HG02840 (cell line): Measurements from ENCODE around the gene RGS12.

Source experiments
- ATAC-seq: cut with Tn5 transposase; IDR thresholded peaks from one replicate; pipeline ENCODE4 v1.9.1; 2021; ENCODE audit warnings: mild to moderate bottlenecking, moderate library complexity, moderate number of reproducible peaks; ENCODE audit not compliant: unreplicated experiment, low FRiP score

Gene RGS12

DNA sequence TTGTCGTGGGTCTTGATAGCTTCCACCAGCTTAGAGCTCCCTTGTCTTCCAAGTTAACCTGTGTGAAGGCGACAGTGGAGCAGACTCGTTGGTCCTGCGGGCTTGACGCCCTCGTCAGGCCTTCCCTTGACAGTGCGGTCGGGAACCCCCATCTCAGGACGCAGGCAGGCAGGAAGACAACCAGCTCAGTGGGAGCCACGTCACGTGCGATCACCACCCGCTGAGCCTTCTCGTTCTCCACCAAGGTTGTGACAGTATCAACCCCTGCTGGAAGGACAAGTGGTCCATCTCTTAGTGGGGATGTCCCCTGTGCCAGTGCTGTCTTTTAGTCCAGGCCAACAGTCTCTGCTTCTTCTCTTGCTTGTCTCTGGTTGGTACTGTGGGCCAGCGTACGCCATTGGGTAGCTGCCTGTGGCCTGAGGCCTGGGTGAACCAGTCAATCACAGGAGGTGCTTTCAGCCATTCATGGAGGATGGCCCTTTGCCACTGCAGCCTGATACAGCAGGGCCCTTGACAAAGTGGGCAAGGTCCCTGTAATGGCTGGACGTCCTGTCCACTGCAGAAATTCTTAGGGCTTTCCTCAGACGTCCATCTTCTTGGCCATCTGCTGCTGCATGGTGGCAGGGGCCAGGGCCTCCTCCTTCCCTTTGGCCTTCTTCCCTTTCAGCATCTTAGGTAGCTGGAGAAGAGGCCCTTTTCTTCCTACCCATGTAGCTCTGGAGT, 31.4 kb downstream of the RGS12 start:
- no peak for ATAC-seq

DNA sequence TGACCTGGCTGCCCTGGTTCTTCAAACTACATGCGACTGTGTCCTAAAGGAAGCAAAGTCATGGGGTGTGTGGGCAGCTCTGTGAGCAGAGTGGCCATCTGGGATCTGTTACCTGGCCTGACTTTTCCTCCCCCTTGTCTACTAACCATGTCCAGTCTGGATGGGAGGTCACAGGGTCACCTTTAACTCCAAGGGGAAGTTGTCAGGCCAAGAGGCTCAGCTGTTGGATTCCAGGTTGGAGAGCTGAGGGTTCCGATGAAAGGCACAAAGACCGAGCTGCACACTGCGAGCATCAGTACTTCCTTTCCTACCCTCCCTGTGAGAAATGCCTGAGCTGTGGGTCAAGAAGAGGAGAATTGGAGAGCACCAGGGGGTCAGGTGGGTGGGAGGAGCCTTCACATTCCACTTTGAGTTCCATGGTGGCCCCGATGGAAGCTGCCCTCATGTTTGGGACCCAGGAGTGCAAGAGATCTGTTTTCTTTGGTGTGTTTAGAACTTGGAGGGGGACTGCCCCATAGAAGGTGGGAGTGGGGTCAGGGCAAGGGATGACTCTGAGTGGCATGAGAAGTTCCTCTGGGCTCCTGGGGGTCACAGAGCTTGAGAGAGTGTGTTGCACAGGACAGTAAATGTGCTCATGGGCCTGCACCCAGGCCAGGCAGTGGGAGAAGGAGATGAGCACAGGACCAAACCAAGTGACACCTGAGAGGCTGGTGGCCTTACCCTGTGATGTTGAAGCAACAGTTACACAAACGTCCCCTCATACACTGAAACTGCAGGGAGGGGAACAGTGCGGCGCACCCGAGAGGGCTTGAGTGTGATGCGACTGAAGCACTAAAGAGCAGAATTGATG, 36.2 kb downstream of the RGS12 start:
- ATAC-seq: no peak

DNA sequence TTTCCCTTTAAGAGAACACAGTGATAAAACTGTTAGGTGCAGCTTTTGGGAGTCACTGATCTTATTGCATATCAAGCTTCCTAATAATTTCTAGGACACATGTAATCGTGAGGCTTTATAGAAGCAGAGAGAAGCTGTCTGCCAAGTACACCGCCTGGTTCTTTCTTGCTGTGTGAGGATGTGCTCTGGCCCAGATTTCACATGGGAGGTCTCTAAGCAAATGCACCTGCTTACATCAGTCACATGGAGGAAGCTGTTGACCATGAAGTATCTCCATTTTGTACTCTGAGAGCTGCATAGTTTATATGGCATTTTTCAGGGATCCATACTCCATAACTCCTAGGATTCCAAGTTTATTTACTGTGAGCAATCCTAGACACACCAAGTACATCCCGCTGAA, 37.1 kb downstream of the RGS12 start:
- ATAC-seq: no peak

DNA sequence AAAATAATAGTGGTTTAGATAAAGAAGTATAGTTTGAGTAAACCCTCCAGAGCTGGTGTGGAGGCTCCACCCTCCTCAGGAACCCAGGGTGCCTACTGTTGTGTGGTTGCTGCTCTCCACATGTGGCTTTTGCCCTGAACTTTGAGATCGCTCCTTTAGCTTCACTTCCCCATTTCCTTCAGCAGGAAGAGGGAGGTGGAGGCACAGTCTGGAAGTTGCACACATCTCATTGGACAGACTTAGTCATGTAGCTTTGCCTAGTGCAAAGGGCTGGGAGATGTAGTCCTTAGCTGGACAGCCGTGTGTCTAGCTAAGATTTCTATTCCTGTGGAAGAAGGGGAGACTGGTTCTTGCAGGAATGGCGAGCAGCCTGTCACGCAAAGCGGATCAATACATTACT, 37.9 kb downstream of the RGS12 start:
- ATAC-seq: no peak

DNA sequence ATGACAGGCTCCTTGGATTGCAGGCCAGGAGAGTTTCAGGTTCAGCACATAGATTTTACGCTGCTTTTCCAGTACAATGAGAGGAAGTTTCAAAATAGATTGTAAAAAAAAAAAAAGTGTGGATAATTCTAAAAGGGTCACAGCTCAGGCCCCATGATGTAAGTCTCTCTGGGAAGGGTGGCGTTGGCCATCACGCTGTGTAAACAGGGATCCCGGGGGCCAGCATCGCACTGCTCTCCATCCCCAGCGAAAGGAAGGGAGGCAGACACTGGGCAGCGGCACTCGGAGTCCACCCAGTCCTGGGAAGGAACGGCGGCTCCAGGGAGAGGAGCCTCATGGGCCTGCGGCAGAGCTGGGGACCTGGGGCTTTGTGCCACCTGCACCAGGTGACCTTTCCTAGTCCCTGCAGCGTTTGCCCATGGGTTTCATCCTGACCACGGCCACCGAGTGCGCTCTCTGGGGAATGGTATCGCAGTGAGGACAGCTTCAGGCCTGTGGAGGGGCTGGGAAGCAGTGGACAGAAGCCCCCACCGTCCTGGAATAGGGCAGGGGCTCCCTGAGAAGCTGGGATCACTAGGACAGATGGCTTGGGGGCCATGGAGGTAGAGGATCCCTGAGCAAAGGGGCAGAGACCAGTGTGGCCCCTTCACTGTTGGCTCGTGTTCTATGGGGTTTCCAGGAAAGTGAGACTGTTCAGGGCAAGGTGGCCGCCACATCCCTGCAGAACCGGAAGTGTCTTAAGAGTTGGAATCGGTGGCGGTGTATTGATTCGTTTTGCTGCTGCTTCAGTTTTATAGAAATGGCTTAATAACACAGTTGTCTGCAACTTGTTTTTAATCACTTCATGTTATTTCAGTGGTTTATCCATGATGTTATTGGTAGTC, 38.9 kb downstream of the RGS12 start:
- ATAC-seq: no peak

DNA sequence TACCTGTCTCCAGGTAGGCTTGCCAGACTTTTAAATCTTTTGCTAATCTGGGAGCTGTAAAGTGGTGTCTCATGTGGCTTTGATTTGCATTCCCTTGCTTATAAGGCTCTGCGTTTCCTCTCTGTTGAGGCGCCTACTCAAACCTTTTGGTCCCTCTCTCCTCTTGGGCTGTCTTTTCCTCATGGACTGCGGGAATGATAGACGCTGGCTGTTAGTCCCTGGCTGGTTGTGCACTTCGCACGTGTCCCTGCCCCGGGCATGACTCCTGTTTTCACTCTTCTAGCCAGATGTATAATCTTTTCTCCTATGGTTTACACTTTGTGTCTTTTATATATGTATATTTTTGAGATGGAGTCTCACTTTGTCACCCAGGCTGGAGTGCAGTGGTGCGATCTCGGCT, 39.7 kb downstream of the RGS12 start:
- no peak for ATAC-seq

DNA sequence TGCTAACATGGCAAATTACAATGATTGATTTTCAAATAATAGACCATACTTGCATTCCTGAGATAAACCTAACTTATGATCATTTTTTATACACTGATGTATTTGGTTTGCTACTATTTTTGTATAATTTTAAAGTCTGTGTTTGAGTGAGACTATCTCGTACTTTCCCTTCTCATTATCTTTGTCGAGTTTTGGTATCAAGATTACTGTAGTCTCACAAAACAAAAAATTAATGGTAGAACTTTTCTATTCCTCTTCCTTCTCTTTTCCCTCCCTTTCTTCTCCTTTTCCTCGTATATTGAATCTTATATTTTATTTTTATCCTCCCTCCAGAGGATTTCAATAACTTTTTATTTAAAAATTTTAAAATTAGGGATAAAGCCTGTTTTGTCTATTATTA, 41.5 kb downstream of the RGS12 start:
- no peak for ATAC-seq

DNA sequence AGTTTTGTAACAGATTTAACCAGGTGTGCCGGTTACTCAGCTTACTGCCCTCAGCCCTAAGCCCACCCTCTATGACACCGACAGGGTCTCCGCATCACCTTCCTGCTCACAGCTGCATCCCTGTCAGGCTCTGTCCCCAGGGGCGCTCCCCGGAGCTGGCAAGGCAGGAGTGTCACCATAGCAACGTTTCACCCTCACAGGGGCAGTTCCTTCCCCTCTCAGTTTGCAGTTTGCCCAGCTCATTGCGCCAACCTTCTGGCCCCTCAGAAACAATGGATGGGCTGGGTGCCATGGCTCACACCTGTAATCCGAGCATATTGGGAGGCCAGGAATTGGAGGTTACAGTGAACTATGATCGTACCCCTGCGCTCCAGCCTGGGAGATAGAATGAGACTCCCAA, 42.6 kb downstream of the RGS12 start:
- no peak for ATAC-seq

DNA sequence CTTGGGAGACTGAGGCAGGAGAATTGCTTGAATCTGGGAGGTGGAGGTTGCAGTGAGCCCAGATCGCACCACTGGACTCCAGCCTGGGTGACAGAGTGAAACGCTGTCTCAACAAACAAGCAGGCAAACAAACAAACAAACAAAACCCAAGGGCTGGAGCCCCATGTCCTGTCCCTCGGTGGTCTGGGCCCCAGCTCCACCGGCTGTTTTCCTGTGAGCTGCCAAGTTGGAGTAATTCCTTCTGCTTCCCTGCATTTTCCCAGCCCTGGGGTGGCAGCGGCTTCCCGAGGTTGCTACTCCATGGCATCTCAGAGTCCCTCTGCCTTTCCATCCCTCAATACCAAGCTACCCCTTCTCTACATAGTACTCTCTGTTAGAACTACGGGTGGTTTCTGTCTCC, 43.2 kb downstream of the RGS12 start:
- ATAC-seq: no peak

DNA sequence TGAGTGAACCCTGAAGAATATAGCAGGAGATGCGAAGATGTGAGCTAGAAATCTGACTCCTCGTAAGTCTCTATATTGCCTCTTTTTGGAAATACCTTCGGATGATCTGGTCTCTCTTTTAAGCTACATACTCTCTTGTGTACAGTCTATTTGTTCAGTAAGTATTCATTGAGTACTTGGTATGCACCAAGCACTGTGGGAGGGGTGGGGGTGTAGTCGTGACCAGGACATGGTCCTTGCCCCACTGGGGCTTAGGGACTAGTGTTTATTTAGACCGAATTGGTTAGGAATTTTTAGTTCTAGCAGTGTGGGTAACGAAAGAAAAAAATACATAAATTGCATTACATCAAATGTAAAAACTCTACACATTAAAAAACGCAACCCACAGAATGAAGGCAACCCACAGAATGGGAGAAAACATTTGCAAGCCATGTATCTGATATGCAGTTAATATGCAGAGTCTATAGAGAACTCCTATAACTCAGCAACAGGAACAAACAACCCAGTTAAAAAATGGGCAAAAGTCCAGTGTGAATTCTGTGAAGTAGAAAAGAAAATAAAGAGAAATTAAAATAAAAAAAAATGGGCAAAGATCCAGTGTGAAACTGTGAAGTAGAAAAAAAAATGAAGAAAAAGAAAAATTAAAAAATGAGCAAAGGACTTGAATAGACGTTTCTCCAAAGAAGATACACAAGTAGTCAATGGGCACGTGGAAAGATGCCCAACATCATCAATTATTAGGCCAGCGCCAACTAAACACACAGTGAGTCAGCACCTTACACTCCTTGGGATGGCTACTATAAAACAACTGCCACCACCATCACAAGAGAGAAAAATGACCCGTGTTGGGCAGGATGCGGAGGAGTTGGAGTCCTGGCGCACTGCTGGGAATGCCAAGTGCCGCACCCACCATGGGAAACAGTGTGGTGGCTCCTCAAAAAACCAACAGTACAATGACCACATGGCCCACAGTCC, 43.8 kb downstream of the RGS12 start:
- no peak for ATAC-seq

DNA sequence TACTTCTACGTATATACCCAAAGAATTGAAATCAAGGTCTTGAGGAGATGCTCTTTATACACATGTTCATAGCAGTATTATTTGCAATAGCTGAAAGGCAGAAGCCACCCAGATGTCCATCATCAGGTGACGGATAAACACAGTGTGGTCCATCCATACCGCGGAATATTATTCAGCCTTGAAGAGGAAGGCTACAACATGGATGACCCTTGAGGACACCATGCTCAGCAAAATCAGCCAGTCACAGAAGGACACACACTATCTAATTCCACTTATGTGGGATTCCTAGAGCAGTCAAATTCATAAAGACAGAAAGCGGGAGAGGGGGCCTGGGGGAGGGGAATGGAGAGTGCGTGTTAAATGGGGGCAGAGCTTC, 44.5 kb downstream of the RGS12 start:
- ATAC-seq: no peak

DNA sequence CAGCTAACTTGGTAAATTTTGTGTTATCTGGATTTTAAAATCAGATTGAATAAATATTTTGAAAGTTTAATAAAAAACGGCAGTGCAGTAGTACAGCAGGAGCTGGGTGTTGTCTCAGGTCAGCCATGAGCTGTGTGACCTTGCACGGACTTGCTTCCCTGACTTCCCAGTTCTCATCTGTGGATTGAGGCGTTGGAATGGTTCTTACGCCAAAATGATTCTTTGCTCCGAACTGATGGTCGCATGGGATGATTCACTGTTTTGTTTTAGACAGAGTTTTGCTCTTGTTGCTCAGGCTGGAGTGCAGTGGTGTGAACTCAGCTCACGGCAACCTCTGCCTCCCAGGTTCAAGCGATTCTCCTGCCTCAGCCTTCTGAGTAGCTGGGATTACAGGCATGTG, 45.0 kb downstream of the RGS12 start:
- no peak for ATAC-seq

DNA sequence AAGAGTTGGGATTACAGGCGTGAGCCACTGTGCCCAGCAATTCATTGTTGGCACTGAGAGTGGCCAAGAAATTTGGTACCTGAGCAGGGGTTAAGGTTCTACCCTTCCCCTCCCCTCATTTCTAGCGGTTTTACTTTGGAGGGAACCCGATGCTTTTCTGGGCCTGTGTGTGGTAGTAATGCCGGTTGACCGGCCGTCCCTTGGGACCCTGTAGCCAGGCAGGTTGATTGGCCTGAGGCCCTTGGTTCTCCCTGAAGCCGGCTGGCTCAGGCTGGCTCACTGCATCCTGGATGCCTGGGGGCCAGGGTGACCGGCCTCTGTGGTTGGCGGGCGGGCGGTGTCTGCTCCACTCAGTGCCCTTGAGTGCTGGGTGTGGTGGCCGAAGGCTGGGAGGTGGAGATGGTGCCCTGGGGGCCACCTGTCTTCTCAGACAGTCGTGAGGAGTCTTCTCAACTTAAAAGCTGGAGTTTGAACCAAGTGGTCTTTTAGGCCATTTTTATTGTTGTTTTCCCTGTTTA, 45.6 kb downstream of the RGS12 start:
- ATAC-seq: no peak

DNA sequence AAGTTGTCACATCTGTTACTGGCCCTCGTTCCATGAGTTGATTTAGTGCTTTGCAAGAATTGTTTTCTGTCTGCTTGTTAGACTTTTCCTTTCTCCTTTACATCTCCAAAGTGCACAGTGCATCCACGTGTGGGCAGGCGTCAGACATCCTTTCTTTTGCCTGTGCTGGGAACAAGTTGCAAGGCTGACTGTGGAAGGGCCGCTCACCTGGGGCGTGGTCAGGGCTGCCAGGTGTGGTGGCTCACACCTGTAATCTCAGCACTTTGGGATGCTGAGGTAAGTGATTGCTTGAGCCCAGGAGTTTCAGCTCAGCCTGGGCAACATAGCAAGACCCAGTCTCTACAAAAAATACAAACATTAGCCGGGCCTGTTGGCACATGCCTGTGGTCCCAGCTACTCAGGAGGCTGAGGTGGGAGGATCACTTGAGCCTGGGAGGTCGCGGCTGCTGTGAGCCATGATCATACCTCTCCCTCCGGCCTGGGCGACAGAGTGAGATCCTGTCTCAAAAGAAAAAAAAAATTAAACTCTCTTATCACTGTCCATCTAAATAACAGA, 46.2 kb downstream of the RGS12 start:
- no peak for ATAC-seq

DNA sequence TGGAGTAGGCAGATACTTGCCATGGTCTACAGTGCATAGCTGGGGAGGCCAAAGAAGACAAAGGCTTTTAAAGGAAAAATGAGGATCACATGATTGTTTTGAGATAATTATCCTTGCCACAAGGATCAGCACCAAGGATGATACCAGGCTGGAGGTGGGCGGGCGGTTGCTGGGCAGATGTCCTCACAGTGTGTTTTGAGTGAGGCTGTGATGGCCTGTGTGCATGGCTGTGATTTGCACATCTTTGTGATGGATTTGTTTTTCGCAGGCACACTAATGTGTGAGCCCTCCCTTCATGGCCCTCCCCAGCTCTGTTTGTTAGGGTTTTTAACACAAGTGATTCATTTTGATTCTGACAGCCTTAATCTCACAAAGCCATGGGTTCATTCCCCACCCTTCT, 46.8 kb downstream of the RGS12 start:
- ATAC-seq: no peak

DNA sequence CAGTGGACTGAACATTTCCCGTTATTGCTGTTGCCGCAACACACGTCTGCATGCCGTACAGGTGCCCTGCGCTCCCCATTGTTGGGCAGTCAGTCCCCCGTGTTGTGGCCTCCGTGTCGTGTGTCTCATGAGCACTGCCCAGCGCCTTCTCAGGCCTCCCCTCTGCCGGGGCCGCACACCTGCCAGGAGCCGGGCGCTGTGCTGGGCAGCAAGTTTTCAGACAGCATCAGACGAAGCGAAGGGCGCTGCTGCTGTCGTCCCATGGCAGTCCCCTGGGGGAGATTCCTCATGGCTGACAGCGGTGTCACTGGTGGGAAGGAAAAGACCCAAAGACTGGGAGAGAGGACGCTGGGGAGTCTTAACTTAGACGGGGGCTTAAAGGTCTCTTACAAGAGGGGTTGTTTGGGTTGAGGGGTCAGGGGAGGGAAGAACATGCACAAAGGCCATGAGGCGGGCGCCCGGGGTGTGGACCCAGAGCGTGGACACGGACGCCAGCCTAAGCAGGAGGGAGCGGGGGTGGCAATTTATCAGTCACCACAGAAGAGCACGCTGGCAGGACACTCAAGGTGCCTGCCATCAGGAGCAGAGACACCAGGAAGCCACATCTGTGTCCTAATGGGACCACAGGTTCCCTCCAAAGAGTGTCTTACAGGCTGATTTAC, 47.3 kb downstream of the RGS12 start:
- no peak for ATAC-seq

DNA sequence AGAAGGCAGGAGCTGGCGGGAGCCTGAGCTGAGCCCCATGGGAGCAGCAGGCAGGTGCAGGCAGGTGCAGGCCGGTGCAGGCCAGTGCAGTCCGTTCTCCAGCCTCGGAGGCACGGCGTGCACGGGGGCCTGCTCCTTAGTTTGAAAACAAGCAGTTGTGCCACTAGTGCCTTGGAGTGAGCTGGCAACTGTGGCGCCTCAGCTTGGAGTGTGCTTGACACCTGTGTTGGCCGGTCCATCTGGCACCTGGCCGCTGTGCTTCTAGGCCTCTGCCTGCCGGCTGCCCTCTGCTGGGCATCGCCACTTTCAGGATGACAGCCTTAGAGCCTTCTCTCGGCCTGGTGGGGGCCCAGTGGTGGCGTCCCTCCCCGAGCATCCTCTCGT, 47.9 kb downstream of the RGS12 start:
- ATAC-seq: no peak

DNA sequence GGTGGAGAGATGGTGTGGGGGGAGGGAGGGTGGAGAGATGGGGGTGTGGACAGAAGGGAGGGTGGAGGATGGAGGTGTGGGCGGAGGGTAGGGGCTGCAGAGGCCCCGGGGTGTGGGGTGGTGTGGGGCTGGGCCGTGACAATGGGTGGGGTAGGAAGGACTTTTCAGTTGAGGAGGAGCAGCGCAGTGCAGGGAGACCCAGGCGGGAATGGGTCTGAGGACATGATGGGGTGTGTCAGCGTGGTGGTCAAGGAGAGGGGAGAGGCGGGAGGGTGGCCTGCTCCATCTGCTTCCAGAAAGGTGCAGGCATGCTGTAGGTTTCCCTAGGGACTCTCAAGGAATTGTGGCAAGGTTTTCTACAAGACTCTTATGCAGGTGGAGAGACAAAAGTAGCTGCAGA, 48.9 kb downstream of the RGS12 start:
- no peak for ATAC-seq
